A549 (cell line): Measurements from ENCODE around the gene POLE3. TPM values are rescaled to one million over a fixed set of nuclear protein-coding genes. Genes with fewer than 3 reads are reported as not detected.
A peak's percentile ranks its signal among the peaks of the same experiment; 100 is the strongest.

ENCODE experiments used
- ATAC-seq, 2 experiments: fragments of 200-7000 bp in 1 of 2; fragments of >200 bp in 1 of 2; cut with Nextera tagmentation in 1 of 2; cut with Tn5 transposase in 1 of 2; 3 replicates each; pipeline versions ENCODE4 v1.8.0 to v1.9.1; 2018 to 2020; ENCODE audit warnings: mild to moderate bottlenecking in 1 of 2, moderate library complexity in 1 of 2
- CTCF ChIA-PET: fragments of 300-600 bp; sonication (Branson Sonifier 250); formaldehyde crosslinking; extraction: SDS; loops from one replicate; lab custom pipeline; 2021; ENCODE audit warnings: antibody characterized with exemption, inconsistent platforms; lab: Yijun Ruan, JAX
- POLR2A ChIA-PET: fragments of 350-600 bp; formaldehyde crosslinking; extraction: SDS; loops from one replicate; lab custom pipeline; 2021; ENCODE audit warnings: antibody characterized with exemption, inconsistent platforms; lab: Yijun Ruan, JAX
- DNase-seq, 2 experiments: peaks; one replicate each; pipeline versions ENCODE4 v3.0.0 to v3.0.0-alpha.2; 2011 to 2016; ENCODE audit warnings: low read depth in 1 of 2, low spot score in 1 of 2
- FAIRE-seq: peaks from 2 replicates; lab custom pipeline; 2011; peaks lifted over from hg19 to GRCh38; lab: Jason Lieb, UNC
- H3K27ac ChIP-seq, 2 experiments: fragments of >200 bp; sonication (Bioruptor Twin); formaldehyde crosslinking; 3 replicates each; pipeline ENCODE4 v1.5.1; 2016 to 2017
- H3K4me1 ChIP-seq: fragments of >200 bp; sonication (Bioruptor Twin); formaldehyde crosslinking; 3 replicates; pipeline ENCODE4 v1.6.1; 2016
- H3K4me2 ChIP-seq: fragments of >200 bp; sonication (Bioruptor Twin); formaldehyde crosslinking; 3 replicates; pipeline ENCODE4 v1.6.1; 2016
- H3K4me3 ChIP-seq: fragments of >200 bp; sonication (Bioruptor Twin); formaldehyde crosslinking; 3 replicates; pipeline ENCODE4 v1.5.1; 2016
- H3K9me3 ChIP-seq: fragments of >200 bp; sonication (Bioruptor Twin); formaldehyde crosslinking; 3 replicates; pipeline ENCODE4 v1.6.1; 2016
- ATOH8 ChIP-seq: fragments of 250-450 bp; sonication (Bioruptor Pico); IDR thresholded peaks from 2 replicates; pipeline ENCODE4 v1.5.0; 2020; ENCODE audit warnings: low read depth, mild to moderate bottlenecking, moderate library complexity
- BCL3 ChIP-seq: fragments of >200 bp; sonication (Bioruptor Twin); formaldehyde crosslinking; IDR thresholded peaks from 3 replicates; pipeline ENCODE4 v1.6.1; 2016
- CHD4 ChIP-seq: fragments of 200-600 bp; sonication (generic); IDR thresholded peaks from 2 replicates; pipeline ENCODE4 v1.6.1; 2016; ENCODE audit warnings: antibody characterized with exemption, mild to moderate bottlenecking, borderline replicate concordance
- CTCF ChIP-seq: fragments of >200 bp; sonication (Bioruptor Twin); formaldehyde crosslinking; IDR thresholded peaks from 3 replicates; pipeline ENCODE4 v1.5.1; 2016
- E2F6 ChIP-seq: IDR thresholded peaks from 2 replicates; pipeline ENCODE4 v1.6.1; 2012; ENCODE audit warnings: low read depth, borderline replicate concordance
- EHF ChIP-seq: fragments of 250-450 bp; sonication (Bioruptor Pico); IDR thresholded peaks from 2 replicates; pipeline ENCODE4 v1.5.0; 2020; ENCODE audit warnings: mild to moderate bottlenecking
- EP300 ChIP-seq, 2 experiments: fragments of >200 bp; sonication (Bioruptor Twin); formaldehyde crosslinking; IDR thresholded peaks; 2 replicates in 1 of 2; 3 replicates in 1 of 2; pipeline ENCODE4 v1.6.1; 2016 to 2017
- FOSB ChIP-seq: fragments of 250-450 bp; sonication (Bioruptor Pico); IDR thresholded peaks from 2 replicates; pipeline ENCODE4 v1.5.0; 2020; ENCODE audit warnings: mild to moderate bottlenecking, moderate library complexity
- FOSL2 ChIP-seq, 2 experiments: fragments of 450-650 bp in 1 of 2; fragments of >200 bp in 1 of 2; sonication (Bioruptor Twin) in 1 of 2; formaldehyde crosslinking; IDR thresholded peaks; 2 replicates each; pipeline versions ENCODE4 v1.5.0 to v1.6.1; 2016 to 2020; ENCODE audit warnings: mild to moderate bottlenecking in 1 of 2, moderate library complexity in 1 of 2
- FOXS1 ChIP-seq: fragments of 250-450 bp; sonication (Bioruptor Pico); IDR thresholded peaks from 2 replicates; pipeline ENCODE4 v1.5.0; 2020; ENCODE audit warnings: mild to moderate bottlenecking, moderate library complexity
- HDAC2 ChIP-seq: fragments of 200-600 bp; sonication (generic); IDR thresholded peaks from 2 replicates; pipeline ENCODE4 v1.6.1; 2016
- HEYL ChIP-seq: fragments of 250-450 bp; sonication (Bioruptor Pico); IDR thresholded peaks from 2 replicates; pipeline ENCODE4 v1.8.0; 2021; ENCODE audit warnings: mild to moderate bottlenecking, moderate library complexity
- HOXA7 ChIP-seq: fragments of 250-450 bp; sonication (Bioruptor Pico); IDR thresholded peaks from 2 replicates; pipeline ENCODE4 v1.5.0; 2020; ENCODE audit warnings: mild to moderate bottlenecking, moderate library complexity
- HOXB5 ChIP-seq: fragments of 250-450 bp; sonication (Bioruptor Pico); IDR thresholded peaks from 2 replicates; pipeline ENCODE4 v1.5.0; 2020; ENCODE audit warnings: mild to moderate bottlenecking, moderate library complexity
- JUN ChIP-seq, 2 experiments: fragments of >200 bp; sonication (Bioruptor Twin); formaldehyde crosslinking; IDR thresholded peaks; 2 replicates in 1 of 2; 3 replicates in 1 of 2; pipeline ENCODE4 v1.6.1; 2016 to 2017
- JUNB ChIP-seq: fragments of >200 bp; sonication (Bioruptor Twin); formaldehyde crosslinking; IDR thresholded peaks from 2 replicates; pipeline ENCODE4 v1.6.1; 2016
- KDM1A ChIP-seq: fragments of 200-600 bp; sonication (generic); IDR thresholded peaks from 2 replicates; pipeline ENCODE4 v1.6.1; 2016; ENCODE audit warnings: low read depth, mild to moderate bottlenecking
- KDM5A ChIP-seq: fragments of 200-600 bp; sonication (generic); IDR thresholded peaks from 2 replicates; pipeline ENCODE4 v1.6.1; 2016; ENCODE audit warnings: antibody characterized with exemption, mild to moderate bottlenecking
- MAFK ChIP-seq: fragments of 450-650 bp; IDR thresholded peaks from 2 replicates; pipeline ENCODE4 v1.6.1; 2014; ENCODE audit not compliant: partially characterized antibody
- MAX ChIP-seq: IDR thresholded peaks from 2 replicates; pipeline ENCODE4 v1.6.1; 2012
- NFE2L2 ChIP-seq: fragments of 150-350 bp; conservative IDR thresholded peaks from 2 replicates; pipeline ENCODE4 v1.6.1; 2014; ENCODE audit warnings: low read length
- NPAS2 ChIP-seq: fragments of 250-450 bp; sonication (Bioruptor Pico); IDR thresholded peaks from 2 replicates; pipeline ENCODE4 v1.8.0; 2022; ENCODE audit warnings: mild to moderate bottlenecking, moderate library complexity, borderline replicate concordance
- PHF8 ChIP-seq: fragments of 200-600 bp; sonication (generic); IDR thresholded peaks from 2 replicates; pipeline ENCODE4 v1.6.1; 2016; ENCODE audit warnings: low read depth, mild to moderate bottlenecking, antibody characterized with exemption, moderate library complexity, borderline replicate concordance
- POLR2A ChIP-seq: IDR thresholded peaks from 2 replicates; pipeline ENCODE4 v1.6.1; 2012; ENCODE audit warnings: mild to moderate bottlenecking, low read length
- TFCP2L1 ChIP-seq: fragments of 250-450 bp; sonication (Bioruptor Pico); IDR thresholded peaks from 2 replicates; pipeline ENCODE4 v1.5.0; 2021; ENCODE audit warnings: mild to moderate bottlenecking
- TP53 ChIP-seq: fragments of 250-450 bp; sonication (Bioruptor Pico); IDR thresholded peaks from 2 replicates; pipeline ENCODE4 v1.5.0; 2021; ENCODE audit warnings: mild to moderate bottlenecking, moderate library complexity
- USF2 ChIP-seq: fragments of 450-650 bp; IDR thresholded peaks from 2 replicates; pipeline ENCODE4 v1.6.1; 2014; ENCODE audit warnings: antibody characterized with exemption
- ZC3H11A ChIP-seq: fragments of 450-650 bp; IDR thresholded peaks from 2 replicates; pipeline ENCODE4 v1.6.1; 2014; ENCODE audit warnings: antibody characterized with exemption, mild to moderate bottlenecking
- ZFP36 ChIP-seq: fragments of 450-650 bp; IDR thresholded peaks from 2 replicates; pipeline ENCODE4 v1.6.1; 2014; ENCODE audit warnings: borderline replicate concordance; ENCODE audit not compliant: partially characterized antibody
- ZNF302 ChIP-seq: fragments of 250-450 bp; sonication (Bioruptor Pico); IDR thresholded peaks from 2 replicates; pipeline ENCODE4 v1.9.0; 2021; ENCODE audit warnings: inconsistent platforms, mild to moderate bottlenecking, moderate library complexity
- ZSCAN20 ChIP-seq: fragments of 250-450 bp; sonication (Bioruptor Pico); IDR thresholded peaks from 2 replicates; pipeline ENCODE4 v1.8.0; 2022; ENCODE audit warnings: mild to moderate bottlenecking, moderate library complexity
- WGBS: methylation state at CpG from one replicate; pipeline ENCODE4 v1.1.6; 2017; ENCODE audit errors: missing lambda C conversion rate; 5-methylcytosine and 5-hydroxymethylcytosine counted together
- polyA plus RNA-seq, 4 experiments: library from polyadenylated mRNA; depleted of rRNA in 3 of 4; stranded (reverse); fragments of >200 nt; fragmentation: RNase III in 1 of 4; extraction: RNeasy Plus Mini Kit Qiagen cat#74134 plus additional on column Dnase treatment in 1 of 4; gene quantifications; 2 replicates in 3 of 4; 3 replicates in 1 of 4; pipeline ENCODE4 v1.2.3, GENCODE V29; 2011 to 2017

The POLE3 gene
- polyA plus RNA-seq, 2 of the 4 experiments (the other 2 are of a cell fraction) = 92.2 to 143 TPM

- no peak overlapping the region for H3K4me2 ChIP-seq
- ATAC-seq (peak in 1 of 2 experiments; percentile 44; a peak in 3 of 6 replicates), DNase-seq (no peak), FAIRE-seq (no peak)
- POLR2A ChIA-PET = no interaction called here
- 88% methylated on average over 2 of the region's 2 CpGs for WGBS
- CTCF ChIA-PET = interaction anchor here (5.5 to 6.8 kb wide), 3 partner anchors 10 to 200 kb away, joined by 43 to 72 read pairs (median 59); no protein-coding TSS in a partner anchor
- no peaks in the 10 kb centered on the region for H3K9me3 ChIP-seq
- H3K4me1 ChIP-seq = peaks cover 20% of the 10 kb centered on the region
- H3K4me3 ChIP-seq = no peak overlapping the region
- H3K27ac ChIP-seq = peak overlapping the region; percentile 68 to 85; a peak in 5 of 6 replicates
- TF ChIP-seq HEYL (CRISPR knock-in tag) (no peak), HOXA7 (no peak), TFCP2L1 (CRISPR knock-in tag) (no peak), E2F6 (no peak), JUN (IDR thresholded peaks at IDR 0.05) (no peak), POLR2A (no peak), NPAS2 (CRISPR knock-in tag) (no peak), JUNB (no peak), HOXB5 (no peak), USF2 (no peak)
- TF ChIP-seq, all 56 proteins: peak for 0
Observed at GRCh38 chr9:113456235-113456634, 45.8 kb upstream of the POLE3 start.

GRCh38 chr9:113454914-113455761 is 44.7 kb upstream of the POLE3 start:
- CTCF ChIA-PET = interaction anchor here (0.9 to 6.8 kb wide), 9 partner anchors 9 to 202 kb away, joined by 3 to 72 read pairs (median 4); no protein-coding TSS in a partner anchor
- TF ChIP-seq FOSL2 (IDR thresholded peaks at IDR 0.05) (no peak), FOSL2 (CRISPR knock-in tag; IDR thresholded peaks at IDR 0.05) (peak; percentile 31; the same call in 1 of the 2 replicates), MAX (no peak), ATOH8 (CRISPR knock-in tag) (peak; percentile 28; the same call in 1 of the 2 replicates), HDAC2 (no peak), PHF8 (no peak), EHF (CRISPR knock-in tag) (peak; percentile 34; the same call in 1 of the 2 replicates), NFE2L2 (peak; percentile 64; the same call in 1 of the 2 replicates), HOXB5 (no peak), E2F6 (no peak), KDM5A (no peak), ZNF302 (CRISPR knock-in tag) (no peak), CHD4 (no peak), TP53 (CRISPR knock-in tag) (no peak), FOSB (no peak), ZC3H11A (no peak), EP300 (IDR thresholded peaks at IDR 0.05) (no peak), FOXS1 (CRISPR knock-in tag) (no peak), ZFP36 (no peak), CTCF (no peak), ZSCAN20 (CRISPR knock-in tag) (no peak), MAFK (peak; percentile 84), BCL3 (no peak), KDM1A (no peak)

More at GRCh38 chr9:113454914-113455761, 44.7 kb upstream of the POLE3 start:
- WGBS = 77% methylated on average over 5 of the region's 5 CpGs
- Histone ChIP-seq H3K4me1 (peaks cover 20% of the 10 kb centered on the region), H3K27ac (peak overlapping the region; percentile 68 to 85), H3K4me2 (peak overlapping the region; percentile 18; the same call in 2 of the 3 replicates), H3K4me3 (no peak overlapping the region), H3K9me3 (no peaks in the 10 kb centered on the region)
- FAIRE-seq = no peak
- DNase-seq = peak in 1 of 2 experiments; percentile 72
- POLR2A ChIA-PET = no interaction called here
- ATAC-seq = peak in 1 of 2 experiments; percentile 89; a peak in 3 of 6 replicates
